Right atrium auricular region (tissue), 2 donors: ENCODE measurements around the gene EYA4. TPM values are rescaled to one million over a fixed set of nuclear protein-coding genes. Genes with fewer than 3 reads are reported as not detected.

Experiments
- DNase-seq: peaks from one replicate; pipeline ENCODE4 v3.0.0-alpha.2; 2019; ENCODE audit warnings: low spot score
- H3K27ac ChIP-seq, 2 donors: fragments of 200-600 bp; sonication (generic); 1 replicate in 1 of 2; 2 replicates in 1 of 2; pipeline ENCODE4 v1.5.1; 2016 to 2019
- H3K27me3 ChIP-seq, 2 donors: fragments of 200-600 bp; sonication (generic); one replicate each; pipeline versions ENCODE4 v1.5.1 to v1.6.0; 2017 to 2019
- H3K36me3 ChIP-seq: fragments of 200-600 bp; sonication (generic); one replicate; pipeline ENCODE4 v1.5.1; 2016
- H3K4me1 ChIP-seq, 2 donors: fragments of 200-600 bp; sonication (generic); one replicate each; pipeline versions ENCODE4 v1.5.1 to v1.6.0; 2017 to 2019
- H3K4me3 ChIP-seq, 2 donors: fragments of 200-600 bp; sonication (generic); 1 replicate in 1 of 2; 2 replicates in 1 of 2; pipeline ENCODE4 v1.5.1; 2017 to 2019; ENCODE audit warnings: mild to moderate bottlenecking in 1 of 2, moderate library complexity in 1 of 2
- H3K9me3 ChIP-seq, 2 donors: fragments of 200-600 bp; sonication (generic); one replicate each; pipeline ENCODE4 v1.5.1; 2019
- total RNA-seq, 2 donors: library from RNA; depleted of rRNA; stranded (reverse); fragments of >200 nt; gene quantifications; one replicate each; pipeline ENCODE4 v1.1.0, GENCODE V29; 2016
- TF ChIP-seq, protein P1 (sequence below), 2 donors: fragments of 200-600 bp; sonication (generic); IDR thresholded peaks; one replicate each; pipeline ENCODE4 v1.5.1; 2019; ENCODE audit warnings: antibody characterized with exemption in 2 of 2

EYA4 gene
- total RNA-seq, 2 donors from 2014 or later, result 16.2 to 24.2 TPM

DNA sequence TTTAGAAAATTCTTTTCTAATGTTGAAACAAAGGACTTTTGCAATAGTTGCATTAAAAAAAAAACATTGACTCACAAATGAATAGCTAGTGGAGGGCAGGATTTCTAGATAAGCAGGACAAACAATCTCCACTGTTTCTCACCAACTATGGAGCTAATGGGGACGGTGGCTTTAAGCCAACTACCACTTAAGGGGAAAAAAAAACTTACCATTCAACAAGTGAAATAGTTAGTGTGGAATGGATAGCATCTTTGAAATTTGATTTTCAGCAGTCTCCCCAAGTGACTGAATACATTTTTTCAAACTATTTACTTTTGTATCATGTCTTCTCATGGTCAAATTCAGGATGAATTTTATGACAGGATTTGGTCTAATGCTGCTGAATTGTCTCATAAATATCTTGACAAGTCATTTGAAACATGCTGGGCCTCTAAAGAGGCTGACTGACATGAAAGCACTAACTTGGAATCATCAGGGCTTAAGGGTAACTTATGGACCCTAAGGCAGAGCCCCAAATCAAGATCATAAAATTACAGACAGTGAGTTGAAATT, 100.5 kb downstream of the EYA4 start:
- Histone ChIP-seq H3K27me3 (no peaks in the 10 kb centered on the region), H3K4me3 (no peak overlapping the region), H3K27ac (no peak overlapping the region), H3K36me3 (no peaks in the 10 kb centered on the region), H3K9me3 (no peaks in the 10 kb centered on the region), H3K4me1 (no peaks in the 10 kb centered on the region)
- TF ChIP-seq, protein P1, sequence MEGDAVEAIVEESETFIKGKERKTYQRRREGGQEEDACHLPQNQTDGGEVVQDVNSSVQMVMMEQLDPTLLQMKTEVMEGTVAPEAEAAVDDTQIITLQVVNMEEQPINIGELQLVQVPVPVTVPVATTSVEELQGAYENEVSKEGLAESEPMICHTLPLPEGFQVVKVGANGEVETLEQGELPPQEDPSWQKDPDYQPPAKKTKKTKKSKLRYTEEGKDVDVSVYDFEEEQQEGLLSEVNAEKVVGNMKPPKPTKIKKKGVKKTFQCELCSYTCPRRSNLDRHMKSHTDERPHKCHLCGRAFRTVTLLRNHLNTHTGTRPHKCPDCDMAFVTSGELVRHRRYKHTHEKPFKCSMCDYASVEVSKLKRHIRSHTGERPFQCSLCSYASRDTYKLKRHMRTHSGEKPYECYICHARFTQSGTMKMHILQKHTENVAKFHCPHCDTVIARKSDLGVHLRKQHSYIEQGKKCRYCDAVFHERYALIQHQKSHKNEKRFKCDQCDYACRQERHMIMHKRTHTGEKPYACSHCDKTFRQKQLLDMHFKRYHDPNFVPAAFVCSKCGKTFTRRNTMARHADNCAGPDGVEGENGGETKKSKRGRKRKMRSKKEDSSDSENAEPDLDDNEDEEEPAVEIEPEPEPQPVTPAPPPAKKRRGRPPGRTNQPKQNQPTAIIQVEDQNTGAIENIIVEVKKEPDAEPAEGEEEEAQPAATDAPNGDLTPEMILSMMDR (IDR thresholded peaks at IDR 0.05), result no peak
- no peak for DNase-seq

DNA sequence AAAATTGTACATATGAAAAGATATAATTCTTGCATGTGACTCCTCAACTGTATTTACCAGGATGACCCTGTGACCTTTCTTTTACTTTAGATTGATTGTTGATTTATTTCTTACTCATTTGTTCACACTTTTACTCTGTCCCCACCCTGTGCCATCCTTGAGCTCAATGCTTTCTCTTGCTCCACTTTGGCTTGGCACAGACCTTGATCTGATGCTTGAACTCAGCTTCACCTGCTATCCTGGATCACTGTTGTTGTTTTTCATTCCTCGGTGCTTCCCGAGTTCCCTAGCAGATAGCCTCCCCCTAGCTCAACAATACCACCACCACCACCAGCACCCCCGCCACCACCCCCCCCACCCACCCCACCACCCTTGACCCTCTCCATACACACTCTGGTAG, 102.1 kb downstream of the EYA4 start:
- TF ChIP-seq, protein P1 (IDR thresholded peaks at IDR 0.05), result no peak
- Histone ChIP-seq H3K36me3 (no peaks in the 10 kb centered on the region), H3K27me3 (no peaks in the 10 kb centered on the region), H3K27ac (no peak overlapping the region), H3K4me3 (no peak overlapping the region), H3K4me1 (no peaks in the 10 kb centered on the region), H3K9me3 (no peaks in the 10 kb centered on the region)
- DNase-seq, result no peak

DNA sequence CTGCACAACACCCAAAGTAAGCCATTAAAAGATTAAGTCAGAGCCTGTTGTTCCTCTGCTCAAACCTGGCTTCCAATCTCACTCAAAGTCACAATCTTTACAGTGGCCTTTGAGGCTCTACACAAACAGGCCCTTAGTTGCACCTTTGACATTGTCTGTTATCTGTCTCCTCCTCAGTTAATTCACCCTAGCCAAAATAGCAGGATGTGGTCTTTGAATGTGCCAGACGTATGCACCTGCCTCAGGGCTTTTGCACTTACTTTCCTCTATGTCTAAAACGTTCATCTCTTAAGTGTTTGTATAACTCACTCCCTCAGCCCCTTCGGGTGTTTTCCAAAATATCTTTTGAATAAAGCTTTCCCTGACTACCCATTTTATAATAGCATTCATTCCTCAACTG, 107.7 kb downstream of the EYA4 start:
- Histone ChIP-seq H3K36me3 (no peaks in the 10 kb centered on the region), H3K4me3 (no peak overlapping the region), H3K9me3 (no peaks in the 10 kb centered on the region), H3K27me3 (no peaks in the 10 kb centered on the region), H3K4me1 (no peaks in the 10 kb centered on the region), H3K27ac (no peak overlapping the region)
- TF ChIP-seq, protein P1 (IDR thresholded peaks at IDR 0.05), result no peak
- no peak for DNase-seq

DNA sequence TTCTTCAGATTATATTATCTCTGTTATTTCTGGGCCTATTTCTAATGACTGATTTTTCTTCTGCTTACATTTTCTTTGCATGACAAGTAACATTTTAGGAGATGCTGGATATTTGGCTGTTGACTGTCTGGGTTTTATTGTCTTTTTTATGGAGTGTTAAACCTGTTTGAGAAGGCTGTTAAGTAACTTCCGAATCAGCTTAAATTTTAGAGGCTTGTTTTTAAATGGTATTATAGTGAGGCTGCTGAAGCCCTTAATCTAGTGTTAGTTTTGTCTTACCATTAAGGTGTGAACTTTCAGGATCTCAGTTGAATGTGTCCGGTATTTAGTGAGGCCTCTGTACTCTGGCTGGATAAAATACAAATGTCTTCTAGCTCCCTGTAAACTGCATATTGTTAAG, 109.8 kb downstream of the EYA4 start:
- no peaks in the 10 kb centered on the region for H3K36me3 ChIP-seq
- no peaks in the 10 kb centered on the region for H3K4me1 ChIP-seq
- no peaks in the 10 kb centered on the region for H3K27me3 ChIP-seq
- H3K27ac ChIP-seq, result no peak overlapping the region
- TF ChIP-seq, protein P1 (IDR thresholded peaks at IDR 0.05), result no peak
- H3K4me3 ChIP-seq, result no peak overlapping the region
- no peaks in the 10 kb centered on the region for H3K9me3 ChIP-seq
- DNase-seq, result no peak

DNA sequence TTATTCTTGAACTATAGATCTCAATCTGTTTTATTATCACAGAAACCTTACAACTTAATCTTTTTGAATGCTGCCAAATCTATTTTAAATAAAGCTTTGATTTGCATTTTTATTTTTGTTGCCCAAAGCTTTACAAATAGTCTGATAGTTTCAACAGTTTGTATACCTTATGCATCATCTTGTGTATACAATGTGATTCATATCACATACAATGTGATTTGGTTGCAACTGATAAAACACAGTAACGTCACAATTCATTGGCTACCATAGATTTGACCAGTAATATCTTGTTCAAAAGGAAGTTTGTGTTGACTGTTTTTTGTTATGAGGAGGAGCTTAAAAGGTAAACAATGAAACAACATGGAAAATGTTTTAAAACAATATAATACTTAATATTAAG, 110.9 kb downstream of the EYA4 start:
- H3K36me3 ChIP-seq, result no peaks in the 10 kb centered on the region
- no peaks in the 10 kb centered on the region for H3K4me1 ChIP-seq
- TF ChIP-seq, protein P1 (IDR thresholded peaks at IDR 0.05), result no peak
- no peaks in the 10 kb centered on the region for H3K9me3 ChIP-seq
- no peak overlapping the region for H3K27ac ChIP-seq
- no peak for DNase-seq
- H3K4me3 ChIP-seq, result no peak overlapping the region
- no peaks in the 10 kb centered on the region for H3K27me3 ChIP-seq

DNA sequence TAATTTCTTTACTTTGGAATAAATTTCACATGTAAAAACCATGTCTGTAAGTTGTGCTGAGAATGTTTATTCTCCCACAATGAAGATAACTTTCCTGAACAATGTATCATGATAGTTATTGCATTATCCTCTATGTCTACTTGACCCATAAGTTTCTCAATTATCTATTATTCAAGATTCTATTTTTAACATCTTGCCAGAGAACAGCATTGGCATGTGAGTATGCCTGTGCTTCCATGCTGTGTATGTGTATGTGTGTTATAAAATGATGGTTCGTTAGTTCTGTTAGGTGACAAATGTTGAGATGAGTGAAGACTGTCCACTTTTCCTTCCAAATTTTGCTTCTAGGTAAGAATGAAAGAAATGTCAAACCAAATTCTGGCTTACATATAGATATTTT, 111.9 kb downstream of the EYA4 start:
- DNase-seq, result no peak
- Histone ChIP-seq H3K4me1 (no peaks in the 10 kb centered on the region), H3K27me3 (no peaks in the 10 kb centered on the region), H3K27ac (no peak overlapping the region), H3K36me3 (no peaks in the 10 kb centered on the region), H3K9me3 (no peaks in the 10 kb centered on the region), H3K4me3 (no peak overlapping the region)
- TF ChIP-seq, protein P1 (IDR thresholded peaks at IDR 0.05), result no peak
